SIG-M5 (cell line): Measurements from ENCODE around the gene FPGS.
"Not testable (repeated sequence)": the region's sequence is repeated elsewhere in the genome, so short reads cannot be mapped to it uniquely, and the experiment has no call there.

ENCODE experiments used
- DNase-seq: peaks from one replicate; lab custom pipeline; 2025; lab: John Stamatoyannopoulos, UW

FPGS gene

GRCh38 chr9:127770905-127771569, 31.6 kb upstream of the FPGS start:
- peak; percentile 72 for DNase-seq

DNA sequence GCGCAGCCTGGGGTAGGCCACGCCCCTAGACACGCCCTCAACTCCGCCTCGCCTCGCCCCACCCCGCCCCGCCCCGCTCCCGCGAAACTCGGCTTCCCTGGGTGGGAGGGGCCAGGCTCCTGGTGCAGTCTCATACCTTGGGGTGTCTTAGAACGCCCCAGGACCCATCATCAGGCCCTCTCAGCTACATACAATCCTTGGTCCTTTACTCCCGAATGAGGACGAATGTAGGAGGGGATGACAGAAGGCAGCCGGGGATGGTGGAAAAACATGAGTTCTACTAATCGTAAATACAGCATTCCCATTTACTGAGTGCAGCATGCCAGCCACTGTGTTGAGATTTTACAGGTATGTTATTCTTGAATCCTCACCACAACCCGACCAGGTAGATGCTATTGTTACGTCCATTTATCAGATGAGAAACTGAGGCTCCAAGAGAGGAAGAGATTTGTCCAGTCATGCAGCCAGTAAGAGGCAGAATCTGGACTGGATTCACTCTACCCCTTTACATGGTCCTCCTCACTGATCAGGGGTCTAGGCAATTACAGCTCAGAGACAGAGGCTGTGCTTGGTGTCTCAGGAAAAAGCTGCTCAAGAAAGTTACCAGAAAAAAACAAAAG, 31.0 kb upstream of the FPGS start:
- no peak for DNase-seq

DNA sequence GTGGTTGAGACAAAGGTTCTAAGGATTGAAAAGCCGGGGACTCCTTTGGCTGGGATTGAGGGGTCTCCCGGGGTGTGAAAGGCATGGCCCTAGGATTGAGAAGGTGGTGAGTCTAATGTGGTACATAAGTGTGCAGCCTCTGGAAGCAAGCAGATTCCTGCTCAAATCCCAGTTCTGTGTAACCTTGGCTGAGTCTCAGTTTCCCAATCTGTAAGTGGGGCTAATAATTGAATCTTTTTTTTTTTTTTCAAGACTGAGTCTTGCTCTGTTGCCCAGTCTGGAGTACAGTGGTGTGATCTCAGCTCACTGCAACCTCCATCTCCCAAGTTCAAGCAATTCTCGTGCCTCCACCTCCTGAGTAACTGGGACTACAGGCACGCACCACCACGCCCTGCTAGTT, 30.1 kb upstream of the FPGS start:
- DNase-seq = no peak

DNA sequence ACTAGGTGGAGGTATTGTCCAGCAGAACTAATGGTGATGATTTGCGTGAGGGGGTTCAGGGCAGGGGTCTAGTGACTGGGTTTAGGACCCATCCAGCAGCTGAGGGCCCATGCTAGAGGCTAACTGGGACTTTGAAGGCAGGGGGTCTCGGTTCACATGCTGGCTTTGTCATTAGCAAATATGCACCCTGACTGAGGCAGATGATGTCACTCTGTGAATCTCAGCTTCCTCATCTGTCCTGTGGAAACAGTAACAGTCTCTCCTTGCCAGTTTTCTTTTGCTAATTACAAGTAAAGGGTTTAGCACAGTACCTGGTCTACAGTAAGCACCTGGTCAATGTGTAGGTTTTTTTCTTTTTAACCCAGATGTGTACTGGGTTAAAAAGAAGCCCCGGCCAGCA, 29.4 kb upstream of the FPGS start:
- DNase-seq = no peak

DNA sequence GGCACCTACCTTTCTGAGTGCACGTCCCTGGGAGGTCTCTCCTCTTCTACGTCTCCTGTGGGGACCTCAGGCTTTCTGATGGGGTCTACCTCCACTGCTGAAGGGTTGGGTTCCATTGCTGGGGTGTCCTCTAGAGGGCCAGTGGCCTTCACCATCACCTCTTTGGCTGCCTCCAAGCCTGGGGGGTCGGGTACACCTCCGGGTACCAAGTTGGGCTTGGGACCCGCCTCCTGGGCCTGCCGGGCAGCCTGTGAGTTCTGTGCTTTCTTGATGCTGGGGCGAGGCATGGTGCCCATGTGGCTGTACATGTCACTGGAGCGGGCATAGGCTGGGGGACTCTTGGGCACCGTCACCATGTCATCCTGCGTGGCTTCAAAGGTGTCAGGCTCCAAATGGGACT, 28.7 kb upstream of the FPGS start:
- no peak for DNase-seq

- no peak for DNase-seq
Measured at GRCh38 chr9:127776195-127776923, 26.3 kb upstream of the FPGS start.

- DNase-seq = no peak
Measured at GRCh38 chr9:127776924-127777289, 25.8 kb upstream of the FPGS start.

DNA sequence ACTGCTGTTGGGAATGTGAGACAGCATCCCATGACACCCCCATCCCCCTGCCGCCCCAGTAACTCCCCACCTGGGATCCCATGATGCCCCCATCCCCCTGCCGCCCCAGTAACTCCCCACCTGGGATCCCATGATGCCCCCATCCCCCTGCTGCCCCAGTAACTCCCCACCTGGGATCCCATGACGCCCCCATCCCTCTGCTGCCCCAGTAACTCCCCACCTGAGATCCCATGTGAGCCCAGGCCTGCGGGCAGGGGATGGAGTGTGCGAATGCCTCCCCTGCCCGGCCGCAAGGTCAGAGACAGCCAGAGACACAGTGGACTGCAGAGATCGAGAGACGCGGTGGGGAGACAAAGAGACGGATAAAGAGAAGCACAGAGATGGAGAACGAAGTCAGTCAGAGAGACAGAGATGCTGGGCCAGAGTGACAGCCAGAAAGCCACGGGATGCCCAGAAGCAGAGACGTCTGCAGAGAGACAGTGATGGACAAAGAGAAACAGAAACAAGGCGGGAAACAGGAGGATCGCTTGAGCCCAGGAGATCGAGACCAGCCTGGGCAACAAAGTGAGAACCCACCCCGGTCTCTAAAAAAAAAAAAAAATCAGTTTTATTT, 25.2 kb upstream of the FPGS start:
- DNase-seq = no peak

- DNase-seq = no peak
Measured at GRCh38 chr9:127778280-127779135, 24.2 kb upstream of the FPGS start, which contains the start of gene SH2D3C. Gene SH2D3C (minus strand): TSS chr9:127778666. CDS start chr9:127778627, 39 bp downstream.

- DNase-seq = no peak
Measured at GRCh38 chr9:127779136-127779981, 23.3 kb upstream of the FPGS start.

GRCh38 chr9:127780126-127780885, 22.4 kb upstream of the FPGS start:
- no peak for DNase-seq

- not testable (repeated sequence) for DNase-seq
Measured at GRCh38 chr9:127780909-127781308, 21.8 kb upstream of the FPGS start.

DNA sequence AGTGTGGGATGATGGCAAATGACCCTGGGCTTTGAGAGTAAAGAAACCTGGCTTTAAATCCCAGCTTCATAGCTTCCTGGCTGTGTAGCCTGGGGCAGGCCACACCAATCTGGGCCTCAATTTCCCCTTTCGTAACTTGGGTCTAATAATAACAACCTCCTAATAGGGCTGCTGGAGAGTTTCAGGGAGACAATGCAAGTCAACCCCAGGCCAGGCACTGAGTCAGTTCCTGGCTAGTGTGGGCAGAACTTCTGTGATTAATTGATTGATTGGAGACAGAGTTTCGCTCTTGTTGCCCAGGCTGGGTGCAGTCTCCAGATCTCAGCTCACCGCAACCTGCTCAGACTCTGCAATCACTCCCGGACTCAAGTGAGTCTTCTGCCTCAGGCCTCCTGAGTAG, 20.9 kb upstream of the FPGS start:
- no peak for DNase-seq

DNA sequence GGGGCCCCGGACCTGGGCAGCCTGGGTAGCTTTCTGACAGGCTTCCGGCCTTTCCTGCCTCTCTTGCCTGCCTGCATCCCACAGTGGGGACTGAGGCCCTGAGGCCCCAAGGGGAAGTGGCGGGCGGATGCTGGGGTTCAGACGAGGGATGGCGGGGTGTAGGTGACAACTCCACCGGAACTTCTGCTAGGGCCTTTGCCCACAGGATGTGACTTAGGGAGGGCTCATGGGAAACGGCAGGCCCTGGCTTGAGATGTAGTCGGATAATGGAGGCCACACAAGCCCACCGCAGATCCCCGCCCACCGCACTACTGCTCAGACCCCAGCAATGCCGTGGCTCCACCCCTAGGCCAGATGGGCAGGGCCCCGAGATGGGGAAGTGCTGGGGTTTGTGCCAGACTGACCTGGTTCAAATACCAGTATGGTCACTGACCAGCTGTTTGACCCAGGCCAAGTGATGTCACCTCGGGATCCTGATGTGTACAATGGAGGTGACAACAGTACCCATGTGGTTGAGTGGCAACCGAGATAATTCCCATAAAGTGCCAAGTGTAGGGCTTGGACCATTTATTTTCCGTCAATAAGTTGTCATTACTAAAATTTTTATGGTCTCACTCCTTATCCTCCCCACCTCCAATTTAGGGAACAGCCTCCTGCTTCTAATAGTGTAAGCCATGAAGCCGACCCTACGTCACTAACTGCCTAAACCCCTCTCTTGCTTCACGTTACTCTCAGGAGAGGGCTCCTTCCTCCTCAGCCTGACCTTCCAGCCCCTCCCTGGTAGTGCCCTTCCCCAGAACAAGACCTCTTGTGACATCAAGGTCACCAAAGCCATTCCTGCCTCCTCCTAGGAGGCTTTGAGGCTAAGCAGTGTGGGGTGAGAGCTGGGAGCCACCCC, 19.3 kb upstream of the FPGS start:
- DNase-seq = peak; percentile 72

DNA sequence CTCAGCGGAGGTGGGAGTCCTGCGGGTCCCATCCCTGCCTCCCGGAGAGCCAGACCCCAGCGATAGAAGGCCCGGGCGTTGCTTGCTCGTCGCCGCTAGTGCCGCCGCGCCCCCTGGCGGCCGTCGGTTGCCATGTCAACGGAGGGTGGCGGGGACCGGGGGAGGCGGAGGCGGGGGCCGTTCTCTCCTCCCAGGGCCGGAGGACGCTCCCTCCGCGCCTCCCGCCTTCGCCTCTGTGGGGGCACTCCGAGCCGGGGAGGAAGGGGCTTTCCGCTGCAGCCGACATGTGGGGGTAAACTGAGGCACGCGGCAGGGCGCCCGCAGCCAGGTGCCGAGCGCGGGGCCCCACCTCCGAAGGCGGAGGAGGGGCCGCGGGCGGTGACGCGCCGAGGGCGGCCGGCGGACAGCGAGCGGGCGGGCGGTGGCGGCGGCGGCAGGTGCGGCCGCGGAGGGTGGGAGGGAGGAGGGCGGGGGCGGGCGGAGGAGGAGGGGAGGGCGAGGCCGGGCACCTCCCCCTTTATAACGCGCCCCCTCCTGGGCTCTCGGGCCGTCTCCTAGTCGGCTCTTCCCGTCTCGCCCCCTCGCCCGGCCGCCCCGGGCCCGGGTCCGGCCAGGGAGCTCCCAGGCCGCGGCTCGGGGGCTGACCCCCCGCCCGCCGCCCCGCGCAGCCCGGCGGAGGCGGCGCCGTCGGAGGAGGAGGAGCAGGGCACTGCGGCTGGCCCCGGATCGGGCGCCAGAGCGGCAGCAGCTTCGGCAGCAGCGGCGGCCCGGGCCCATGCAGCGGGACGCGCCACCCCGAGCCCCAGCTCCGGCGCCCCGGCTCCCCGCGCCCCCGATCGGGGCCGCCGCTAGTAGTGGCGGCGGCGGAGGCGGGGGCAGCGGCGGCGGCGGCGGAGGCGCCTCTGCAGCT, 17.4 kb upstream of the FPGS start:
- peak; percentile 28 for DNase-seq

- DNase-seq = peak; percentile 34
Measured at GRCh38 chr9:127785933-127786772, 16.5 kb upstream of the FPGS start, which contains the start of gene CDK9. Gene CDK9 (plus strand): TSS chr9:127786034. CDS start chr9:127786149, 115 bp downstream.

DNA sequence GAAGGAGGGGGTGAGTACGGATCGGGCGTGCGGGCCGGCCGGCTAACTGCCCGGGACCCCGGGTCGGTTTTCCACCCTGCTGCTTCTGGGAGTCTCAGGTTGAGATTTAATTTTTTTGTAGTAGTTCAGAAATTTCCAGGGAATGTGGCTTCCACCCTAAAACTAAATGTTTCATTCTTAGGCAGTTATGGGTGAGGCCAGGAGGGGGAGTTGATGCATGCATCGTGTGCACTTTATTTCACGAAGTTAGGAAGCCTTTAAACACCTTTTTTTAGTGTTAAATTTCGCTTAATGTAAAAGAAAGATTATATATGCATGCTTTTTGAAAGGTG, 15.9 kb upstream of the FPGS start:
- DNase-seq = no peak
